ENCODE measurements around the gene DGUOK. TPM values are rescaled to one million over a fixed set of nuclear protein-coding genes. Genes with fewer than 3 reads are reported as not detected.

The DGUOK gene

GRCh38 chr2:74006459-74006858, 79.8 kb downstream of the DGUOK start:
- no peak overlapping the region for H3K9ac ChIP-seq (ENCODE audit: low read length)
- H3K18ac ChIP-seq (ENCODE audit: low read depth in 1 of 2, low read length in 2 of 2) = no peak overlapping the region
- 40% methylated on average over 2 of the region's 7 CpGs for WGBS

GRCh38 chr2:74007121-74007520, 80.4 kb downstream of the DGUOK start:
- no peak overlapping the region for H4K8ac ChIP-seq (ENCODE audit: low read length)
- peaks cover 0 to under 1% of the 10 kb centered on the region in 2 experiments for H3K27me3 ChIP-seq (ENCODE audit: control insufficient read depth in 1 of 2, insufficient read depth in 1 of 2, low read length in 2 of 2)
- whole genome bisulfite sequencing = 58% methylated on average over 3 of the region's 4 CpGs

More at GRCh38 chr2:74006459-74006858, 79.8 kb downstream of the DGUOK start:
- no peak overlapping the region for H2BK120ac ChIP-seq (ENCODE audit: low read depth, low read length)
- H3K79me1 ChIP-seq (replicated peaks; ENCODE audit: low read length, poor library complexity, severe bottlenecking) = peaks cover 63% of the 10 kb centered on the region
- H3K36me3 ChIP-seq (ENCODE audit: control insufficient read depth in 1 of 2, insufficient read depth in 2 of 2, low read depth in 1 of 2, low read length in 2 of 2) = peaks cover 0 to 33% of the 10 kb centered on the region in 2 experiments
- H3K4ac ChIP-seq (ENCODE audit: low read depth in 1 of 2, low read length in 2 of 2) = no peak overlapping the region
- peaks cover 36% of the 10 kb centered on the region for H3K4me1 ChIP-seq (ENCODE audit: control insufficient read depth, insufficient read depth, low read depth, low read length)
- no peak overlapping the region for H4K8ac ChIP-seq (ENCODE audit: low read length)
- H2AFZ ChIP-seq (ENCODE audit: low read depth, low read length) = no peak overlapping the region
- H2AK5ac ChIP-seq (ENCODE audit: low read length, severe bottlenecking) = no peak overlapping the region
- H3K14ac ChIP-seq (ENCODE audit: low read length in 2 of 2) = peak overlapping the region in 1 of 2 experiments; percentile 66
- no peak overlapping the region for H4K91ac ChIP-seq (ENCODE audit: low read length)
- H3K4me3 ChIP-seq (ENCODE audit: insufficient read depth in 1 of 2, low read depth in 1 of 2, low read length in 2 of 2) = peak overlapping the region in 1 of 2 experiments; percentile 34
- H2BK12ac ChIP-seq (ENCODE audit: low read length in 2 of 2) = no peak overlapping the region
- H3K4me2 ChIP-seq (ENCODE audit: low read length, poor library complexity, severe bottlenecking) = no peak overlapping the region
- peaks cover 0 to 7% of the 10 kb centered on the region in 2 experiments for H3K27me3 ChIP-seq (ENCODE audit: control insufficient read depth in 1 of 2, insufficient read depth in 1 of 2, low read length in 2 of 2)
- no peak overlapping the region for H2BK5ac ChIP-seq (ENCODE audit: low read depth, low read length, poor library complexity, severe bottlenecking)
- H3K9me3 ChIP-seq (ENCODE audit: control insufficient read depth, low read length) = no peaks in the 10 kb centered on the region
- H3K23ac ChIP-seq (ENCODE audit: low read length in 2 of 2) = peak overlapping the region in 1 of 2 experiments; percentile 75
- H2BK15ac ChIP-seq (ENCODE audit: low read depth, poor library complexity, severe bottlenecking) = no peak overlapping the region
- no peak for DNase-seq
- no peak overlapping the region for H3K27ac ChIP-seq (ENCODE audit: low read length, poor library complexity, severe bottlenecking)

GRCh38 chr2:74007711-74008110, 81.0 kb downstream of the DGUOK start:
- no peak overlapping the region for H3K14ac ChIP-seq (ENCODE audit: low read length in 2 of 2)
- H3K9me3 ChIP-seq (ENCODE audit: control insufficient read depth, low read length) = no peaks in the 10 kb centered on the region
- 76% methylated on average over 5 of the region's 5 CpGs for WGBS
- peaks cover 65% of the 10 kb centered on the region for H3K79me1 ChIP-seq (replicated peaks; ENCODE audit: low read length, poor library complexity, severe bottlenecking)
- no peak overlapping the region for H2BK120ac ChIP-seq (ENCODE audit: low read depth, low read length)
- no peak overlapping the region for H4K8ac ChIP-seq (ENCODE audit: low read length)
- H3K18ac ChIP-seq (ENCODE audit: low read depth in 1 of 2, low read length in 2 of 2) = no peak overlapping the region
- H2AFZ ChIP-seq (ENCODE audit: low read depth, low read length) = no peak overlapping the region
- no peak overlapping the region for H2BK5ac ChIP-seq (ENCODE audit: low read depth, low read length, poor library complexity, severe bottlenecking)
- no peak overlapping the region for H2BK15ac ChIP-seq (ENCODE audit: low read depth, poor library complexity, severe bottlenecking)
- no peak overlapping the region for H2AK5ac ChIP-seq (ENCODE audit: low read length, severe bottlenecking)
- H3K4ac ChIP-seq (ENCODE audit: low read depth in 1 of 2, low read length in 2 of 2) = no peak overlapping the region
- peaks cover 31% of the 10 kb centered on the region for H3K4me1 ChIP-seq (ENCODE audit: control insufficient read depth, insufficient read depth, low read depth, low read length)
- no peak overlapping the region for H3K23ac ChIP-seq (ENCODE audit: low read length in 2 of 2)
- H3K36me3 ChIP-seq (ENCODE audit: control insufficient read depth in 1 of 2, insufficient read depth in 2 of 2, low read depth in 1 of 2, low read length in 2 of 2) = peaks cover 0 to 33% of the 10 kb centered on the region in 2 experiments
- H3K9ac ChIP-seq (ENCODE audit: low read length) = no peak overlapping the region
- H3K27ac ChIP-seq (ENCODE audit: low read length, poor library complexity, severe bottlenecking) = no peak overlapping the region
- H4K91ac ChIP-seq (ENCODE audit: low read length) = no peak overlapping the region
- no peaks in the 10 kb centered on the region for H3K27me3 ChIP-seq (ENCODE audit: control insufficient read depth in 1 of 2, insufficient read depth in 1 of 2, low read length in 2 of 2)
- no peak for DNase-seq
- no peak overlapping the region for H3K4me3 ChIP-seq (ENCODE audit: insufficient read depth in 1 of 2, low read depth in 1 of 2, low read length in 2 of 2)
- H2BK12ac ChIP-seq (ENCODE audit: low read length in 2 of 2) = no peak overlapping the region
- H3K4me2 ChIP-seq (ENCODE audit: low read length, poor library complexity, severe bottlenecking) = no peak overlapping the region

More at GRCh38 chr2:74007121-74007520, 80.4 kb downstream of the DGUOK start:
- Histone ChIP-seq H4K91ac (ENCODE audit: low read length) (no peak overlapping the region), H2AK5ac (ENCODE audit: low read length, severe bottlenecking) (no peak overlapping the region), H2AFZ (ENCODE audit: low read depth, low read length) (no peak overlapping the region), H2BK15ac (ENCODE audit: low read depth, poor library complexity, severe bottlenecking) (no peak overlapping the region), H2BK120ac (ENCODE audit: low read depth, low read length) (no peak overlapping the region), H3K14ac (ENCODE audit: low read length in 2 of 2) (no peak overlapping the region), H2BK12ac (ENCODE audit: low read length in 2 of 2) (no peak overlapping the region), H3K23ac (ENCODE audit: low read length in 2 of 2) (no peak overlapping the region), H3K27ac (ENCODE audit: low read length, poor library complexity, severe bottlenecking) (no peak overlapping the region), H3K4ac (ENCODE audit: low read depth in 1 of 2, low read length in 2 of 2) (no peak overlapping the region), H3K18ac (ENCODE audit: low read depth in 1 of 2, low read length in 2 of 2) (no peak overlapping the region), H3K4me2 (ENCODE audit: low read length, poor library complexity, severe bottlenecking) (no peak overlapping the region), H3K4me1 (ENCODE audit: control insufficient read depth, insufficient read depth, low read depth, low read length) (peaks cover 31% of the 10 kb centered on the region), H3K36me3 (ENCODE audit: control insufficient read depth in 1 of 2, insufficient read depth in 2 of 2, low read depth in 1 of 2, low read length in 2 of 2) (peaks cover 0 to 33% of the 10 kb centered on the region in 2 experiments), H3K9me3 (ENCODE audit: control insufficient read depth, low read length) (no peaks in the 10 kb centered on the region), H3K9ac (ENCODE audit: low read length) (no peak overlapping the region), H3K4me3 (ENCODE audit: insufficient read depth in 1 of 2, low read depth in 1 of 2, low read length in 2 of 2) (no peak overlapping the region), H2BK5ac (ENCODE audit: low read depth, low read length, poor library complexity, severe bottlenecking) (no peak overlapping the region), H3K79me1 (replicated peaks; ENCODE audit: low read length, poor library complexity, severe bottlenecking) (peaks cover 62% of the 10 kb centered on the region)
- DNase-seq = no peak

Small RNAs within 50 kb of the gene (small RNA-seq; reads per million reads assigned to genes)
- gene AC110801.1 (ENCODE audit: low read depth) (not detected), gene RNA5SP97 (ENCODE audit: low read depth) (not detected)

Data from mesenchymal stem cell (in vitro differentiated cells and primary cell).